GOT3 (cell line): ENCODE results near the gene CDH4.

ENCODE experiments used
- DNase-seq: peaks from one replicate; lab custom pipeline; 2025; ENCODE audit warnings: mixed read lengths; lab: John Stamatoyannopoulos, UW

Gene CDH4

GRCh38 chr20:61582196-61582923, 330.3 kb downstream of the CDH4 start:
- no peak for DNase-seq

- DNase-seq: no peak
These were observed 331.3 kb downstream of the CDH4 start for GRCh38 chr20:61583356-61583755.

- DNase-seq: no peak
These were observed 332.8 kb downstream of the CDH4 start for GRCh38 chr20:61584851-61585250.

GRCh38 chr20:61585764-61586163, 333.7 kb downstream of the CDH4 start:
- no peak for DNase-seq

- no peak for DNase-seq
These were observed 335.0 kb downstream of the CDH4 start for GRCh38 chr20:61587036-61587435.

GRCh38 chr20:61587681-61588289, 335.7 kb downstream of the CDH4 start:
- no peak for DNase-seq

- no peak for DNase-seq
These were observed 336.6 kb downstream of the CDH4 start for GRCh38 chr20:61588411-61589385.

GRCh38 chr20:61590236-61590635, 338.2 kb downstream of the CDH4 start:
- DNase-seq: no peak

GRCh38 chr20:61593516-61593915, 341.5 kb downstream of the CDH4 start:
- no peak for DNase-seq

- no peak for DNase-seq
These were observed 342.1 kb downstream of the CDH4 start for GRCh38 chr20:61594198-61594597.

- DNase-seq: no peak
These were observed 343.2 kb downstream of the CDH4 start for GRCh38 chr20:61595216-61595615.

- no peak for DNase-seq
These were observed 344.7 kb downstream of the CDH4 start for GRCh38 chr20:61596687-61597330.

GRCh38 chr20:61597996-61598395, 345.9 kb downstream of the CDH4 start:
- DNase-seq: no peak

GRCh38 chr20:61598586-61598985, 346.5 kb downstream of the CDH4 start:
- no peak for DNase-seq

- no peak for DNase-seq
These were observed 347.0 kb downstream of the CDH4 start for GRCh38 chr20:61599061-61599531.

- no peak for DNase-seq
These were observed 347.5 kb downstream of the CDH4 start for GRCh38 chr20:61599541-61599992.

GRCh38 chr20:61600016-61600415, 348.0 kb downstream of the CDH4 start:
- no peak for DNase-seq

GRCh38 chr20:61601361-61601760, 349.3 kb downstream of the CDH4 start:
- DNase-seq: no peak

- no peak for DNase-seq
These were observed 349.8 kb downstream of the CDH4 start for GRCh38 chr20:61601853-61602252.

- DNase-seq: no peak
These were observed 351.7 kb downstream of the CDH4 start for GRCh38 chr20:61603715-61604114.

GRCh38 chr20:61604549-61604948, 352.5 kb downstream of the CDH4 start:
- no peak for DNase-seq

GRCh38 chr20:61605283-61605682, 353.2 kb downstream of the CDH4 start:
- DNase-seq: no peak
